ENCODE measurements around the gene MAN1C1. TPM values are rescaled to one million over a fixed set of nuclear protein-coding genes. Genes with fewer than 3 reads are reported as not detected.

Gene MAN1C1
- total and polyA plus RNA-seq, 9 of the 15 experiments (the other 6 are each of a cell fraction or from before 2014, with no cell fraction given) = 0.04 to 0.44 (median 0.10) TPM; not detected in 3

- TF ChIP-seq PCBP1 (IDR thresholded peaks at IDR 0.05; ENCODE audit: low read depth, low read length, poor library complexity, severe bottlenecking) (no peak), ZNF511 (CRISPR knock-in tag; IDR thresholded peaks at IDR 0.05) (no peak), FUS (optimal IDR thresholded peaks at IDR 0.05; ENCODE audit: low read depth, low read length) (no peak), MYC (IDR thresholded peaks at IDR 0.05; ENCODE audit: low read depth, low read length) (no peak), MYC (CRISPR knock-in tag; IDR thresholded peaks at IDR 0.05; ENCODE audit: borderline replicate concordance, low read depth) (no peak), TCFL5 (CRISPR knock-in tag; conservative IDR thresholded peaks at IDR 0.05) (no peak), POLR2H (tag; IDR thresholded peaks at IDR 0.05; ENCODE audit: low read depth) (no peak)
Measured at GRCh38 chr1:25607123-25607522, 9.5 kb upstream of the MAN1C1 start (continued).

GRCh38 chr1:25608488-25609178 is 8.0 kb upstream of the MAN1C1 start:
- peaks cover 10 to 28% of the 10 kb centered on the region in 2 experiments for H3K27me3 ChIP-seq (ENCODE audit: control insufficient read depth in 2 of 2, insufficient read depth in 2 of 2, low read length in 2 of 2)
- CTCF ChIA-PET (ENCODE audit: low intra/inter-chr PET ratio) = interaction anchor here (0.6 to 3.1 kb wide), 5 partner anchors 85 to 318 kb away, joined by 4 to 15 read pairs (median 6); no protein-coding TSS in a partner anchor
- H3K9ac ChIP-seq (ENCODE audit: insufficient read depth in 1 of 2, low read depth in 2 of 2, low read length in 2 of 2) = peak overlapping the region in 1 of 2 experiments; percentile 47; a peak in 2 of 4 replicates
- no peaks in the 10 kb centered on the region for H3K36me3 ChIP-seq (ENCODE audit: control insufficient read depth, insufficient read depth, low read length)
- peaks cover 2 to 3% of the 10 kb centered on the region in 2 experiments; a peak in 2 of 5 replicates for H3K4me1 ChIP-seq (replicated peaks in 1 of 2; ENCODE audit: control insufficient read depth in 2 of 2, insufficient read depth in 2 of 2, low read length in 2 of 2)
- peak; percentile 99 for ATAC-seq
- peak; percentile 97 for FAIRE-seq
- intact Hi-C loops (cut with micrococcal nuclease) = loop anchor here (1.0 to 2.0 kb wide), 3 partner anchors 86 to 202 kb away; no protein-coding TSS in a partner anchor
- peak overlapping the region; percentile 28 for H3K4me3 ChIP-seq
- H4K20me1 ChIP-seq (replicated peaks; ENCODE audit: control insufficient read depth, insufficient read depth, low read length) = no peaks in the 10 kb centered on the region
- H3K9me3 ChIP-seq (replicated peaks; ENCODE audit: control insufficient read depth, insufficient read depth, low read depth, low read length) = no peaks in the 10 kb centered on the region
- POLR2A ChIA-PET = interaction anchor here (0.6 to 1.3 kb wide), 6 partner anchors 10 to 398 kb away, joined by 3 read pairs; no protein-coding TSS in a partner anchor
- in situ Hi-C loops (cut with MboI) = no loop called here
- BruUV-seq (replicated peaks) = no TSS peak
- 2% methylated on average over 15 of the region's 15 CpGs for WGBS (ENCODE audit: insufficient coverage, low coverage, missing lambda C conversion rate)
- H3K27ac ChIP-seq (ENCODE audit: extremely low read depth, low read depth, low read length) = no peak overlapping the region
- peak; percentile 82 to 93 (median 86) for DNase-seq (ENCODE audit: extremely low read depth in 1 of 4, low spot score in 3 of 4)
- peak overlapping the region; percentile 78 for H2AFZ ChIP-seq (ENCODE audit: low read depth, low read length)
- no peaks in the 10 kb centered on the region for H3K9me1 ChIP-seq (ENCODE audit: control insufficient read depth, insufficient read depth, low read length)
- no peaks in the 10 kb centered on the region for H3K79me2 ChIP-seq (ENCODE audit: control insufficient read depth, insufficient read depth, low read length)
- peak overlapping the region; percentile 79 for H3K4me2 ChIP-seq (ENCODE audit: insufficient read depth, low read length)
- TF ChIP-seq TAF9B (IDR thresholded peaks at IDR 0.05; ENCODE audit: partially characterized antibody) = no peak
- no peak for TF ChIP-seq ZNF143 (CRISPR knock-in tag; IDR thresholded peaks at IDR 0.05)
- TF ChIP-seq PRDM10 (IDR thresholded peaks at IDR 0.05; ENCODE audit: partially characterized antibody) = no peak
- peak; percentile 27; the same call in 1 of the 2 replicates for TF ChIP-seq JUND (IDR thresholded peaks at IDR 0.05; ENCODE audit: borderline replicate concordance, low read depth, low read length)
- TF ChIP-seq JUND (tag; IDR thresholded peaks at IDR 0.05; ENCODE audit: borderline replicate concordance, low read depth, low read length) = no peak
- TF ChIP-seq E2F5 (CRISPR knock-in tag; IDR thresholded peaks at IDR 0.05) = no peak
- TF ChIP-seq ZNF212 (CRISPR knock-in tag; IDR thresholded peaks at IDR 0.05) = no peak
- TF ChIP-seq MXI1 (IDR thresholded peaks at IDR 0.05; ENCODE audit: low read depth, low read length) = no peak
